CD4-positive, alpha-beta T cell treated with Interleukin-17A for 4 hours (primary cell): ENCODE data around the gene TSC22D4.

Experiments
- DNase-seq: peaks from one replicate; pipeline ENCODE4 v3.0.0-alpha.2; 2020; ENCODE audit warnings: mixed read lengths

Gene TSC22D4

DNA sequence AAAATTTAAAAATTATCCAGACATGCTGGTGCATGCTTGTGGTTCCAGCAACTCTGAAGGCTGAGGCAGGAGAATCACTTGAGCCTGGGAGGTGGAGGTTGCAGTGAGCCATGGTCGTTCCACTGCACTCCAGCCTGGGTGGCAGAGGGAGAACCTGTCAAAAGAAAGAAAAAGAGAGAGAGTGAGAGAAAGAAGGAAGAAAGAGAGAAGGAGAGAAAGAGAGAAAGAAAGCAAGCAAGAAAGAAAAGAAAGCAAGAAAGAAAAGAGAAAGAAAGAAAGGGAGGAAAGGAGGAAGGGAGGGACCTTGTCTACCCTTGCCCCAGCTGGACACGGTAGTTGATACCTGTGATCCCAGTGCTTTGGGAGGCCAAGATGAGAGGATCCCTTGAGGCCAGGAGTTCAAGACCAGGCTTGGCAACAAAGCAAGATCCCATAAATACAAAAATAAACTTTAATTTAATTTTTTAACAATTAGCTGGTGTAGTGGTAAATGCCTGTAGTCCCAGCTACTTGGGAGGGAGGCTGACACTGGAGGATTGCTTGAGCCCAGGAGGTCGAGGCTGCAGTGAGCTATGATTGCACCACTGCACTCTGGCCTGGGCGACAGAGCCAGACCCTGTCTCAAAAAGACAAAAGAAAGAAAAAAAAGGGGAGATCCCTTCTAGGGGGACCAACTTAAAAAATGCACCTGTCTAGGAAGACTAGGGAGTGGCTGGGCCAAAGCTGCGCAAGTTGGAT is 13.9 kb upstream of the TSC22D4 start:
- DNase-seq = no peak

DNA sequence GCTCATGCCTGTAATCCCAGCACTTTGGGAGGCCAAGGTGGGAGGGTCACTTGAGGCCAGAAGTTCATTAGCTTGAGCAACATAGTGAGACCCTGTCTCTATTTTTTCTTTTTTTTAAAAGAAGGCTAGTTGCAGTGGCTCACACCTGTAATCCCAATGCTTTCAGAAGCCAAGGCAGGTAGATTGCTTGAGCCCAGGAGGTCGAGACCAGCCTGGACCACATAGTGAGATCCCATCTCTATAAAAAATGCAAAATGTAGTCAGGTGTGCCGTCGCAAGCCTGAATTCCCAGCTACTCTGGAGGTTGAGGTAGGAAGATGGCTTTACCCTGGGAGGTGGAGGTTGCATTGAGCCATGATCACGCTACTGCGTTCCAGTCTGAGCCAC is 12.2 kb upstream of the TSC22D4 start:
- DNase-seq = no peak

DNA sequence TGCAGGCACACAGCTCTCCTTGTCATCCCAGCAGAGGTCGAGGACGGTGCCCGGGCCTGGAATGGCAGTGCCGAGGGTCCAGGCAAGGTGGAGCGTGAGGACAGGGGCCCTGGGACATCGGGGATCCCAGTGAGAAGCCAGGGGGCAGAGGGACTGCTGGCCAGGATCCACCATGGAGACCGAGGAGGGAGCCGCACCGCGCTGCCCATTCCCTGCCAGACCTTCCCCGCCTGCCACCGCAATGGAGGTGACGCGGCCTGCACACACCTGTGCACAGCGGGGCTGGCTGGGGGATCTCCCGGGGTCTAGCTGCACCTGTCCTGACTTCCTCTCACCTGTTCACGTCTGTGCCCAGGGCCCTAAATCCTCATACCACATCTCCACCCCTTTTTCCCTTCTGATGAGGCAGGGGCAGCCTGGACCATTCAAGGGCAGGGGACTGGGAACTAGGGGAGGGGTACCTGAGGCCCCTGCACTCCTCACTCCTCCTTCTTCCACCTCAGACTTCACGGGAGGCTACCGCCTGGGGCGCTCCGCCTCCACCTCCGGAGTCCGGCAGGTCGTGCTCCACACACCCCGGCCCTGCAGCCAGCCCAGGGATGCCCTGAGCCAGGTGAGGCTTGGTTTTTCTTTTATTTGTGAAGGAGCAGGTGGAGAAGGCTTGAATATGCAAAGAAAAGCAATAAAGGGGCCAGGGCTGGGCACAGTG is 11.6 kb upstream of the TSC22D4 start:
- DNase-seq = no peak

DNA sequence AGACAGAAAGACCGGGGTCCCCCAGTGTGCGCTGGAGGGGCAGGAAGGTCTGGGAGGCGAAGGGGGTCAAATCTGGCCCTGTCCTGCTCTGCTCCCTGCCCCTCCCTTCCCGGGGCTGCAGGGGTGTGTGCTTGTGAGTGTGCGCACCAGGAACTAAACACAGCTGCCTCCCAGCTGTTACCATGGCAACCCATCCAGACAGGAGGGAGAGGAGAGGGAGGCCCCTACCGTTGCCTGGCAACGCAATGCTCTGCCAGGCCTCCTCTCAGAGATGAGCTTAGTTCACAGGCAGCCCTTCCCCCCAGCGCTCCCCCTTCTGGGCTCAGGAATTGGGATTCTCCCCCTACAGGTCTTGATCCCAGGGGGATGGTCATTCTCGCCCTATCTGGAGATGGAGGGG is 10.8 kb upstream of the TSC22D4 start:
- DNase-seq = no peak

DNA sequence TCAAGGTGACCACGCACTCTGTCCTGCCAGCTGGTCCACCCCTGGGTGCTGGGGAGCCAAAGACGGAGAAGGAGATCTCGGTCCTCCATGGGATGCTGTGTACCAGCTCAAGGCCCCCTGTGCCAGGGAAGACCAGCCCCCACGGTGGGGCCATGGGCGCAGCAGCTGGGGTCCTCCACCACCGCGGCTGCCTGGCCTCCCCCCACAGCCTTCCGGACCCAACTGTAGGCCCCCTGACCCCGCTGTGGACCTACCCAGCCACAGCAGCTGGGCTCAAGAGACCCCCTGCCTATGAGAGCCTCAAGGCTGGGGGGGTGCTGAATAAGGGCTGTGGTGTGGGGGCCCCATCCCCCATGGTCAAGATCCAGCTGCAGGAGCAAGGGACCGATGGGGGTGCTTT is 10.1 kb upstream of the TSC22D4 start:
- DNase-seq = no peak

DNA sequence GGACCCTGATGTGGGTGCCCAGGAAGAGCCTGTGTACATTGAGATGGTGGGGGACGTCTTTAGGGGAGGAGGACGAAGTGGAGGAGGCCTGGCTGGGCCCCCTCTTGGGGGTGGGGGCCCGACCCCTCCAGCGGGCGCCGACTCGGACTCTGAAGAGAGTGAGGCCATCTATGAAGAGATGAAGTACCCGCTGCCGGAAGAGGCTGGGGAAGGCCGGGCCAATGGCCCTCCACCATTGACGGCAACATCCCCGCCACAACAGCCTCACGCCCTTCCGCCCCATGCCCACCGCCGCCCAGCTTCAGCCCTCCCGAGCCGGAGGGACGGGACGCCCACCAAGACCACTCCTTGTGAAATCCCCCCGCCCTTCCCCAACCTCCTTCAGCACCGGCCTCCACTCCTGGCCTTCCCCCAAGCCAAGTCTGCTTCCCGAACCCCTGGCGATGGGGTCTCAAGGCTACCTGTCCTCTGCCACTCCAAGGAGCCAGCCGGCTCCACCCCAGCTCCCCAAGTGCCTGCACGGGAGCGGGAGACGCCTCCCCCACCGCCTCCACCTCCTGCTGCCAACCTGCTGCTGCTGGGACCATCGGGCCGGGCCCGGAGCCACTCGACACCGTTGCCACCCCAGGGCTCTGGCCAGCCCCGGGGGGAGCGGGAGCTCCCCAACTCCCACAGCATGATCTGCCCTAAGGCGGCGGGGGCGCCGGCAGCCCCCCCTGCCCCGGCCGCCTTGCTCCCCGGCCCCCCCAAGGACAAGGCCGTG is 9.5 kb upstream of the TSC22D4 start:
- DNase-seq = no peak

DNA sequence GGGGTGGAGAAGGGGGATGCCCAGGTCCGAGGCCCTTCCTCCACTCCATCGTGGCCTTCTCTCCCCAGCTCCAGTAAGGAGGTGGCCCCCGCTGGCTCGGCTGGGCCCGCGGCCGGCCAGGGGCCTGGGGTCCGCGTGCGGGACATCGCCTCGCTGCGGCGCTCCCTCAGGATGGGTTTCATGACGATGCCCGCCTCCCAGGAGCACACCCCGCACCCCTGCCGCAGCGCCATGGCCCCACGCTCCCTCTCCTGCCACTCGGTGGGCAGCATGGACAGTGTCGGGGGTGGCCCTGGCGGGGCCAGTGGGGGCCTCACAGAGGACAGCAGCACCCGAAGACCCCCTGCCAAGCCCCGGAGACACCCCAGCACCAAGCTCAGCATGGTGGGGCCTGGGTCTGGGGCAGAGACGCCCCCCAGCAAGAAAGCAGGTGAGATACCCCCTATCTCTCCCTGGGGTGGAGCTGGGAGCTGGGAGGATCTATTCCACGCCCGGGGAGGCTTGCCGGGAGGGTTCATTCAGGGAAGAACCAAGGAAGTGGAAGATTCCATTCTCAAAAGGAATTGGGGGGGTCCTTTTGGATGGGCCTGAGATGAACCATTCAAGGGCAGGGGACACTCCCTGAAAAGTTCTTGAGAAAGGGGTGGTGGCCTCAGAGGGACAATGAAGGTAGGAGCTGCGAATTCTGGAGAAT is 7.9 kb upstream of the TSC22D4 start:
- DNase-seq = no peak

DNA sequence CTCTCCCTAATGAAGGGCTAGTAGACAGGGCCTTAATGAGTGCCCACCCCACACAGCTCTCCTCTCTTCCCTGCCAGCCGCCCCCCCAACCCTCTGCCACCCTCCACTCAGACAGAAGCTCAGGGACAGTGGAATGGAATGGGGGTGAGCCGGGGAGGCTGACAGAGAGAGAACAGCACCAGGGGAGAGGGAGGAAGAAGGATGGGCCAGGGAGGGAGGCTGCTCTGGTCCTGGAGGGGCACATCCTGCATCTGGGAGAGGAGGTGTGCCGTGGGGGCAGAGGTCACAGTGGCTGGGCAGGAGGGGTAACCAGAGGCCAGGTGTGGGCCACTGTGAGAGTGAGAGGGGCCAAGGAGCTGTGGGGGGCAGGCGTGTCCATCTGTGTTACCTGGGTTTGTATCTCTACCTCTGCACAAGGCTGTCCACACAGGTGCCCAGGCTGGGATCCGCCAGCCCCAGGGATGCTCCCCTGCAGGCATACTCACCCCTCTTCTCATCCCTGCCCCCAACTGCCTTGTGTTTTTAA is 7.2 kb upstream of the TSC22D4 start:
- DNase-seq = no peak

DNA sequence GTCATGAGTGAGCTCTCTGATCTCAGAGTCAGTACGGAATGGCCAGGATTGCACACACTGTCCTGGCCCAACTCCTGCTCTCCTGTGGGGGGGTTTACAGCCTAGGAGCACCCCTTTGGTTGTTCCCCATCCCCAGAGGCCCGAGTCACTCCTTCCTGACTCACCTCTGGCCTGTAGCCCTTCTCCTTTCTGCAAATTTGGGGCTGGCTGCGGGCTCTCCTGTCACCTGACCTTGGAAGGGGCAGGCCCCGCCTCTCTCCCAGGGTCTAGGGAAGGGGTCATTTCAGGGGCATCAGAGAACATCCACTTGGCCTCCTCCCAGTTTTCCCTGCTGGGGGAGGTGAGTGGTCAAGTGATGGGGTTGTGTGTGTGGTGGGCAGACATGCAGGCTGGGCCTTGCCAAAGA is 6.5 kb upstream of the TSC22D4 start:
- no peak for DNase-seq

DNA sequence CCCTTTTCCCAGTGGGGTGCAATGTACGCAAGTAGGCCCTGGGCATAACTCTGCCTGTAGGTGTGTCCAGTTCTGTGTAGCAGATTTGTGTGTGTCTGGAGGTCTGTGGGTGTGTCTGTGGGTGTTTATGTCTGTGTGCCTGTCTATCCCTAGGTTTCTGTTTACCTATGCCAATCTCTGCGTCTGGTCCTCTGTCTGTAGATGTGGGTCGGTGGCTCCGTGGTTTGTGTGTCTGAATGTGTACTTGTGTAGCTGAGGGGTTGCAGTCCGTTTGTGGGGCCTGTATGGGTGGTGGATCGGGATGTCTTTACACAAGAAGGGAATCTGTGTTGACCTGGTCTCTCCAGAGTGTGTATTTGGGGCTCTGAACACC is 5.6 kb upstream of the TSC22D4 start:
- DNase-seq = no peak

DNA sequence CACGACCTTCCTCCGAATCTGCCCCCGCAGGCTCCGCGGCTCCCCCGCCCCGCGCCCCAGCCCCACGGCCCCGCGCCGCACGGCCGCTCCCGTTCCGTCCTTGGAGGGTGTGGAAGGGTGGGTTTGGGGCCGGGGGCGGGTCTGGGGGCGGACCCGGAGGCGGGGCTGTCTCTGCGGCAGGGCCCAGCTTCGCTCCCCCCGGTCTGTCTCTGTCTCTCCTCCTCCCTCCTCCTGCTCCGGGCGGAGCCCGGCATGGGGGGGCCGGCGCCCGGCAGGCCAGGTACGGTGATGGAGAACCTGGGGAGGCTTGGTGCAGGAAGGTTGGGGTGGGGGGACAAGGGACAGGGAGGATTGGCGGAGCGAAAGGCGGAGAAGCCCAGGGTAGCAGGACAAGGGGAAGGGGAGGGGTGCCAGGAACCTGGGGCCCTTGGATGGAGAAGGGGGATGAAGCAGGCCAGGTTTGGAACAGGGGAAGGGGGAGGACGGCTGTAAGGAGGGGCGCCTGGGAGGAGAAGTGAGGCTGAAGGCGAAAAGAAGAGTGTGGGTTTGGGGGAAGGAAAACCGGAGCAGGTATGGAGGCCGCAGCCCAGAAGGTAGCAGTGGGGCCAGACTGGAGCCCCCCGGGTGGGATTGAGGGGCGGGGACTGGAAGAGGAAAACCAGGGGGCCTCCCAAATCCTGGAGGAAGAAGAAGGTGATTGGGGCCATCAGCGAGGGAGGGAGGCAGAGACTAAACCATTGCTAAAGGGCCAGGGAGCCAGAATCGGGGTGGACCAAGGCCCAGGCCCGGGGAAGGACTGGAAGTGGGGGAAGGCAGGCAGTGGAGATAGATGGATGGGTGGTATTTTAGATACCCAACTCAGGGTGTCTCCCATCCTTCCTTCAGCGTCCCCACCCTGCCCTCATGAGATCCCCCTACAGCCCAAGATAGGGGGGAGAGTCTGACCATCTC is 5.0 kb upstream of the TSC22D4 start, which contains the start of gene NYAP1:
Gene NYAP1, plus strand, starts transcription at position 206 of the 951 bp plus-strand sequence. CDS start 1,385 bp downstream, outside the sequence.
- DNase-seq = peak; percentile 90

DNA sequence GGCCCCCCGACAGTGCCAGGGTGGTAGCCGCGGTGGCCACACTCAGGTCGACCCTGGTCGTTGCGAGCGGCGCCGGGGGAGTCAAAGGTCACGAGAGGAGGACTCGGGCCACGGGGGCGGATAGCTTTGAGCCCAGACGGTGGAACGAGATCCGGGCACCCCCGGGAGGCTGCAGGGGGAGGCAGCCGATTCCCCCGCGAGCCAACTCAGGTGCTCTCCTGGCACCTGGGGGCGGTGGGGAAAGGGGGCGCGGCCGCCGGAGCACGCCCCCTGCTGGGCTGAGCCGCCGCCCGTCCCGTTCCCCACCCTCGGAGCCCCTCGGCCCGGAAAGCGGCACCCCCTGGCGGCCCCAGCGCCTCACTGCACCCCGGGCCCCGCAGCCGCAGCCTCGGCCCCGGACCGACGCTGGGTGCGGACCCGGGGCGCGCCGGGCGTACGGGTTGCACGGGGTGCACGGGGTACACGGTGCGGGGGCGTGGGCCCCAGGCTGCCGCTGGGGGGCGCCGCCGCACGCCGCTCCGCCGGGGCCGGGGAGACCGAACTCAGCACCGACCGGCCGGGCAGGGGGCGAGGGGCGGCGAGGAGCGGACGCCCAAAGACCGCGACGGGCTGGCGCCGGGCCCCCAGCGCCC is 4.2 kb upstream of the TSC22D4 start:
- peak; percentile 89 for DNase-seq

DNA sequence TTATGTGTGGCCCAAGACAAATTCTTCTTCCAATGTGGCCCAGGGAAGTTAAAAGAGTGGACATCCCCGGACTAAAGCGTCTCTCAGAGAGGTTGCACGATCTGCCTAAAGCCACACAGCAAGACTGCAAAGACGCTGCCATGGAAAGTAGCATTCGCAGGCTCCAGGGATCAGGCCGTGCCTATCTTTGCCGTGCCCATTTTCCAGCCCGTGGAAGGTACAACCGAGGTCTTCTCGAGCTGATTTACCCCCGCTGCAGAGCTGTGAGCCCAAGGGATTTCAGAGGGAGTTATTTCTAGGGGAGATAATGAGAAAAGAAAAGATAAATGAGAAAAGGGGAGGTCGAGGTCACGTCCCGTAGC is 3.7 kb upstream of the TSC22D4 start:
- DNase-seq = no peak

DNA sequence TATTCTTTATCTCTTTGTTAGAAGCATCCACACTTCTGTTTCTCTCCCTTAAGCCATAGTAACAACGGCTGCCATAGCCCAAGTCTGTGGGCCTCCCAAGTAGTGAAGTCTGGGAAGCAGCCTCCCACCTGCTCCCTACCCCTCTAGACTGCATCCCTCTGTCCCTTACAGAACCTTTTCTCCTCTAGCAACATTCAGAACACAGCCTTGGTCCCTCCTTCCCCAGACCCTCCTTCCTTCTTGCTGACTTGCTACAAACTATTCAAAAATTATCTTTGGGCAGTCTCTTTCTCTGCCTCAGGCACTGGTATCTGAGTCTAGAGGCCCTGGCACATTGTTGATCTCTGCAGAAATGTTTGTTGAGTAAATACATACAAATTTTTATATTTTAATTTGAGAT is 2.5 kb upstream of the TSC22D4 start:
- no peak for DNase-seq

DNA sequence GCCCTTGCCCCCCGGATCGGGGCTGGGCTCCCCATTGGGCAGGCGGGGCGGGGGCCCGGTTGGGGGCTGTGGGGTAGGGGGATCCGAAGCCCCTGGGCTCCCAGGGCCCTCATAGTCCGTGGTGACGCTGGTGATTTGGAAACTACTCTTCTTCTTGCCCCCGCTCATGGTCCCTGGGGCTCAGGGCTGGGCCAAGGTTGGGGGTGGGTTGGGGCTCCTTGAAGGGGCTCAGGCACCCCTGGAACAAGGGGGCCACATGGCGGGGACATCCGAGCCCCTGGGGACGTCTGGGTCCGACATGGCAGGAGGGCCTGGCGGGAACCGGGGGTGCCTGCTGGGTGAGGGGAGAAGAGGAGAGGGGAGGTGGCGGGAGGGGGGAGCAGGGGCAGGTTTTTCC is 1.1 kb downstream of the TSC22D4 start:
- DNase-seq = no peak

DNA sequence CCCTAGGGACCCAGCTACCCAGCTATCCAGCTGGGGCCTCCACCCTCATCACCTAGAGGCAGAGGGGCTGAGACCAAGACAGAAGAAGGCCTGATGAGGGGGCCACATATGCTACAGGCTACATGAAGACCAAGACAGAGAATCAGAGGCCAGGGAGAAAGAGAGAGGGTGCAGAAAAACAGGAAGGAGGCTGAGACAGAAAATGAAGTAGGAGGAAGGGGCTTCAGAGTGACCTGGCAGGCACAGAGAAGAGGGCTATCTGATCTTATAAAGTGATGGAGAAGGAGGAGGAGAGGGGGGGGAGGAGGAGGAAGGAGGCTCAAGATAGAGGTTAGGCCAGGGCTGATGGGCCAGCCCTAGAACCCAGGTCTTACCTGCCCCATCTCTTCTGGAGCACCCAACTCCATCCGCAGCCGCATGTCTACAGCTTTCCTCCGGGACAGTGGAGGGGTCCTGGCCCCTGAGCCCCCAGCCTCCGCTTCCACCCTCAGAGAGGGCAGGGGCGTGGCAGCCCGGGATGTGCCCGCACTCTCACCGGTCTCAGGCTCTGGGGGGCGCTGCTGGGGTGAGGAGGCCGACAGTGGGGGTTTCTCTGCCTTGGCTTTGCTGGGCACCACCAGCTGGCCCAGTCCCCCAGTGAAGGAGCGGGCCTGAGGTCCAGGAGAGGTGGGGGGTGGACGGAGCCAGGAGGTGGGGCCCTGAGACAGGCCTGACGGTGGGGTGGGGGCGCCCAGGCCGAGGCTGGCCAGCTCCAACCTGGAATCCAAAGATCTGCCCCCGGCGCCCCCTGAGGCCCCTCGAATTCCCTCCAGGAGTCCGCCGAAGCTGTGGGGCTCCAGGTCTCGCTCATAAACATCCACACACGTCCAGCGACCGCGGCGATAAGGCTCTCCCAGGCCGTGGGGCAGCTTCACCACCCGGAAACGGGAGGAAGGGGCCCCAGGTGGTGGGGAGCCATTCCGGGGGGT is 1.8 kb downstream of the TSC22D4 start:
- DNase-seq = peak; percentile 56

DNA sequence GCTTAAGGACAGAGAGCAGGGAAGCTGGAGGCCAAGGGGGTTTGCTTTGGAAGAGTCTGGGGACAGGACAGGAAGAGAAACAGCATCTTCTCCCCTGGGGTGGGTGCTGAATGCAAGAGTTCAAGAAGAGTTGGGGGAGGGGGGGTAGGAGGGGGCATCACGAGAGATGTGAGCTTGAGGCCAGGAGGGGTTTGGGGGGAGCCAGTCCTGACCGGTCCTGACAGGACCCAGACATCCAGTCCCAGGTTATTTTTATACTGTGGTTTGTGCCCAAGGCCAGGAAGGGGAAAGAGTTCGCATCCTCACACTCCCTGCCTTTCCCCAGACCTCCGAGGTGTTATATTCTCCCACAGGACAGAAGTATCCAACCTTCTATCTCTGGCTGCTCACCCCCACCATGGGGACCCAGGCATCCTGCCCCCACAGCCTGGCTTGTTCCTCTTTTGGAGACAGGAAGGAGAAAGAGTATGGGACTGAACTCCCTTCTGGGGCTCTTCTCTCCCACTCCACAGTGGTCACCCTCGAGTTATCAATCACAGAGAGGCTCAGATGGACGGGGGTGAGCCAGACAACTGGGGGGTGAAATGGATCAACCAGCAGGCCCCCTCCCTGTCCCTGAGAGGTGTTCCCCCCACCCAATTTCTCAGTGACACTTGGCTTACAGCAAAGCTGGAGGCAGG is 2.8 kb downstream of the TSC22D4 start:
- no peak for DNase-seq

DNA sequence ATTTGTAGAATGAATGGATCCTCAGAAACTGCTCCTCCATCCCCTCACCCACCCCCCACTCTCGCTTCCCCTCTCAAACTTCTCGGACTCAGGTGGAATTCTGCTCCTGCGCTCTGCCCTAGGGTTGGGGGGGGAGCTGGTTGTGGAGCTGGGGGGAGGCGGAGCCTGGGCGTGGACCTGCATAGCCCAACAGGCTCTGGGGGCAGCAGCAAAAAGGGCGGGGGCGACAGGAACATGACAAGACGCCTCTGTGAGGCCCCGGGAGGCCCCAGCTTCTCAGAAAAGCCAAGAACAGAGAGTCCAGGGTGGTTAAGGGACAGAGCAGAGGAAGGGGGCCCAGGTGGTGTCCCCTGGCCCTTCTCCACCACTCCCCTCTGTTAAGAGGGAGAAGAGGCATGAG is 3.5 kb downstream of the TSC22D4 start:
- DNase-seq = peak; percentile 29

DNA sequence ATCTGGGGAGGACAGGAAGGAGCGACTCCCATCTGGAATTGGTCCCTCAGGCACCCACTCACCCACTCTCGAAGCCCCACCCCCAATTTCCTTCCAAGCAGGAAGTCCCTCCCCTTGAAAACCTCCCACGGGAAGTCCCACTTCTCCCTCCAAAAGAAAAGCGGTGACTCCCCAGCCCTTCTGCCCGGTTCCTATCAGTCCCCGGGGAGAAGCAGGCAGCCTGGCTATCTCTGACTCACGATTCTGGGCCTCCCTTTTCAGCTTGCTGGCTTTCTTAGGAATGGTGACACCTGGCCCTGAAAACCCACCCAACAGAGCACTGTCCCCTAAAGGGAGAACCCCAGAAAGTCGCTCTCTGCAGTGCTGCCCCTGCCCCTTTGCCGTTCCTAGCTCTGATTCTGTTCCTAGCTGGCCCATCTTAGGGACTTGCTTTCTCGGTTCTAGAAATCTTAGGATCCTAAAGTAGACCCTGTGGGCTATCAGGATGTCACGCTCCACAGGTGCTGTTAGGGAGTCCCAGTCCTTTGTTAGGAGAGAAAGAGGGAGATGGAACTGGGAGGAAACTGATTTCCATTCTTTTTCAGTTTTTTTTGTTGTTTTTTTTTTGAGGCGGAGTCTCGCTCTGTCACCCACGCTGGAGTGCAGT is 6.0 kb downstream of the TSC22D4 start:
- peak; percentile 35 for DNase-seq
